GM18508 (cell line): ENCODE data around the gene UBE2D3.
A peak's percentile ranks its signal among the peaks of the same experiment; 100 is the strongest.
"Not testable (repeated sequence)": the region's sequence is repeated elsewhere in the genome, so short reads cannot be mapped to it uniquely, and the experiment has no call there.

Source experiments
- ATAC-seq: cut with Tn5 transposase; IDR thresholded peaks from one replicate; pipeline ENCODE4 v1.9.1; 2021; ENCODE audit warnings: moderate number of reproducible peaks; ENCODE audit not compliant: insufficient read depth, unreplicated experiment

Gene UBE2D3

DNA sequence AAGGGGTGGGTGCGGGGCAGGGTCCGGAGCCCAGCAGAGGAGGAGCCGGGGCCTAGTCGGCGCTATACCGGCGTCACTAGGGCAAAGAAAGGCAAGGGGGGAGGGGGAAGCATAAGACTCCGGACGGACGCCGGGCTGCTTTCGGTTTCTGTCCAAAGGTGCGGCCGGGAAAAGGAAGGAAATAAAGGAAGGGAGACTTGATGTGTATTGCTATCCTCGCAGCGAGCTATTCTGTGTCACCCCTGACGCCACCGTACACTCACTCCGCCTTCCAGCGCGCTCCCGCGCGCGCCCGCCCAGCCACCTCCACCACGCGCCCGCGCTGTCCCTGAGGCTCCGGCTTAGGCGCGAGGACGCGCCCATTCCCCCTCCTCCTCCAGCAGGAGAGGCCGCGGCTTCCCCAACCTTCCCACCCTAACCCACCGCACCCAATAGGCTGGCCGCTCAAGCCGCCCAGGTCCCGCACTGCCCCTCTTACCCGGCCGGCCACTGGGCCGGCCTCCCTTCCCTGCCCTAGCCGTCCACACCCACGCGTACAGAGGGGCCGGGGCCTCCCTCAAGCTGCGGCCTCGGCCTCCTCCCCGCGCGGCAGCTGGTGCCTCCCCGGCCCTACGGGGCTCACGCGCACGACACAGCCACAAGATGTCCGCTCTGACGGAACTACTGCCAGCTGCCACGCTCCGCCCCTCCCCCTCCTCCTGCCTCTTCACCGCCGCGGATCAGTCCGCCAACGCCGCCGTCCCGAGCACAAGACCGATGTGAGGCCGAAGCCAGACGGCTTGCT lies at the start of gene UBE2D3:
Gene UBE2D3 (minus strand): TSS at position 662 of the 784 bp plus-strand sequence. CDS start 1,043 bp downstream, outside the sequence.
- peak; percentile 6 for ATAC-seq

DNA sequence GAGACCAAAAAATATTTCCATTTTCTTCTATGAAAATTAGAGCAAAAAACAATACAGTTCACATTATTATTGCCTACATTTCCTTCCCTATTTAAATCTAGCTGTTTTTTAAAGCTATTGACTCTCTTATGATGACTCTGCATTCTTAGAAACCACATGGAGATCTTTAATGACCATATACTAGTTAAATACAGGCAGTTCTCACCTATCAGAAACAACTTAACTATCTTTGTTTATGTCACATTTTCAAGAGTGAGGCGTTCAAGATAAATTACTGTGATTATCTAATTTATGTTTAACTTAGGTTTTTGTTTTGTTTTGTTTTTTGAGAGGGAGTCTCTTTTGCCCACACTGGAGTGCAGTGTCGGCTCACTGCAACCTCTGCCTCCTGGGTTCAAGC lies 44.4 kb upstream of the UBE2D3 start:
- no peak for ATAC-seq

GRCh38 chr4:102869569-102870197 lies 42.3 kb upstream of the UBE2D3 start:
- ATAC-seq: peak; percentile 18

GRCh38 chr4:102868781-102869568 lies 41.6 kb upstream of the UBE2D3 start, which contains the start of gene CISD2:
TSS of gene CISD2 (plus strand) at chr4:102868992. CDS start at chr4:102869085, 93 bp downstream.
- peak; percentile 82 for ATAC-seq

GRCh38 chr4:102868153-102868780 lies 40.9 kb upstream of the UBE2D3 start:
- no peak for ATAC-seq

DNA sequence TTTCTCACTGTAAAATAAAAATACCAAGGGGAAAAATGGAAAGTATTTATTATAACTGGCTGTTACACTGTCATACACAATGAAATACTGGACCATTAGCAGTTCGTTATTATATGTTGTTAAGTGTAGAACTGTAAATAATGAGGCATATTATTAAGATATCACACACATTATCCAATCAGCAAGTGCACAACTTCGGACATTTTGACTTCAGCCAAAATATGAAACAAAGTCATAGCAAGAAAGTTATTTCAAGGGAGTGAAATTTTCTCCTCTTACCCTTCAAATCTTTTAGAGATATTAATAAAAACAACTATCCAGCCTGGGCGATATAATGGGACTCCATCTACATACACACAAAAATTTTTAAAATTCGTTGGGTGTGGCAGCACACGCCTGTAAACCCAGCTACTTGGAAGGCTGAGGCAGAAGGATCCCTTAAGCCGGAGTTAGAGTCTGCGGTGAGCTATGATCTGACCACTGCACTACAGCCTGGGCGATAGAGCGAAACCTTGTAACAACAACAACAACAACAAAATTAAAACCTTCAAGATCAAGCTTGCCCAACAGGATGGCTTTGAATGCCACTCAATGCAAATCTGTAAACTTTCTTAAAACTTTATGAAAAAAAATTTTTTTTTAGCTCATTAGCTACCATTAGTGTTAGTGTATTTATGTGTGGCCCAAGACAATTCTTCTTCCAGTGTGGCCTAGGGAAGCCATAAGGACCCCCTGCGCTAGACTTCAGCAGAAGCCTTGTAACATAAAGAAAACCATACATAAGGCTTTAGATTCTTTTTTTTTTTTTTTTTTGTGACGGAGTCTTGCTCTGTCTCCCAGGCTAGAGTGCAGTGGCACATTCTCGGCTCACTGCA lies 40.2 kb upstream of the UBE2D3 start:
- no peak for ATAC-seq

DNA sequence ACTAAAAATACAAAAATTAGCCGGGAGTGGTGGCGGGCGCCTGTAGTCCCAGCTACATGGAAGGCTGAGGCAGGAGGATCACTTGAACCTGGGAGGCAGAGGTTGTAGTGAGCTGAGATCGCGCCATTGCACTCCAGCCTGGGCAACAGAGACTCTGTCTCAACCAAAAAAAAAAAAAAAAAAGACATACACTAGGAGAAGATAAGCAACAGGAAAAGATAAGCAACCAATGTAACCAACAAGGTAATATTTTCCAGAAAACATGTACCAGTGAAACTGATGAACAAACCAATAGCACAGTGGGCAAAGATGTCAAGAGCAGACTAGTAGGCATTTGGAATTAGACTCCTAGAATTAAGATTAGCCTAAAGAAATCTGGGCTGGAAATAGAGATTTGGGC lies 38.0 kb upstream of the UBE2D3 start:
- ATAC-seq: not testable (repeated sequence)

GRCh38 chr4:102862747-102863146 lies 35.4 kb upstream of the UBE2D3 start:
- no peak for ATAC-seq

DNA sequence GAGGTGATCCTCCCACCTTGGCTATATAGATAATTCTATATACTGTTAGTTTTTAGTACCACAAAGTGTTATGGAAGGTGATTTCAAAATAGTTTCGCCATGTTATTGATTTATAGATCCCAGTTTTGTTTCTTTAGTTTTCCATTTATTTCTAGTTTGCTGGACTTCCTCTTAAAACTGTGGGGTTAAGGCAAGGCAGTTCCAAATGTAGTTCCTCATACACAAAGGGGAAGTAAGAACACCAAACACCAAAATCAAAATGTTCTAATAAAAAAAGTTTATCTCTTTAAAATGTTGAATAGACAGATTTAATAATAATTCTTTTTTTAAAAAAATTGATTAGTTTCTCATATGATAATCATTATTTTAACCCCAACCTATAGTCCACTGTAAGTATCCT lies 34.7 kb upstream of the UBE2D3 start:
- ATAC-seq: no peak

GRCh38 chr4:102860611-102861324 lies 33.4 kb upstream of the UBE2D3 start:
- ATAC-seq: no peak

GRCh38 chr4:102858828-102859464 lies 31.6 kb upstream of the UBE2D3 start:
- no peak for ATAC-seq

DNA sequence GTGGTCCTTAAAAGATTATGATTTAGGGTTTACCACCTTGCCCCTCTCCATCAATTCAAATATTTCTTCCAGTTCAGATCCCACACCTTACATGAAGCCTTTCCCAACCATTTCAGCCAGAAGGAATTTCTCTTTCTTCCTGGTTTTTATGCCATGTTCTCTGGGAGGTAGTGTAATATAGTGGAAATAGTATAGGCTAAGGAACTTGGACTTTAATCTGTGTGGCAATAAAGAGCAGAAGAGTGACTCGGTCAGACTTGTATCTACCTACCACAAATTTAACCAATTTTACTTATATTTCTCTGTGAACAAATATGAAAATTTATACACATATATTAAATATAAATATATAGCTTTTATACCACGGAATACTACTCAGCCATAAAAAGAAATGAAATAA lies 23.0 kb upstream of the UBE2D3 start:
- ATAC-seq: no peak

- ATAC-seq: no peak
Measured at GRCh38 chr4:102849579-102850104, 22.3 kb upstream of the UBE2D3 start.

DNA sequence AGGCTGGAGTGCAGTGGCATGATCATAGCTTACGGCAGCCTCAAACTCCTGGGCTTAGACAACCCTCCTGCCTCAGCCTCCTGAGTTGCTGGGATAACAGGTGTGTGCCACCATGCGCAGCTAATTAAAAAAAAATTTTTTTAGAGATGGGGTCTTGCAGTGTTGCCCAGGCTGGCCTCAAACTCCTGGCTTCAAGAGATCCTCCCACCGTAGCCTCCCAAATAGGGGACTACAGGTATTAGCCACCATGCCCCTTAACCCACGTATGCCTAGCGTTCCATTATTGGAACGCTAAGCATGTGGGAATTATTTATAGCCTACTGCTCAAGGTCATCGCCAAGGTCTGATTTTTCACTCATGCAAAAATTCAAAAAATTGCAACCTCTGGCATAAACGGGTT lies 20.3 kb upstream of the UBE2D3 start:
- ATAC-seq: no peak

DNA sequence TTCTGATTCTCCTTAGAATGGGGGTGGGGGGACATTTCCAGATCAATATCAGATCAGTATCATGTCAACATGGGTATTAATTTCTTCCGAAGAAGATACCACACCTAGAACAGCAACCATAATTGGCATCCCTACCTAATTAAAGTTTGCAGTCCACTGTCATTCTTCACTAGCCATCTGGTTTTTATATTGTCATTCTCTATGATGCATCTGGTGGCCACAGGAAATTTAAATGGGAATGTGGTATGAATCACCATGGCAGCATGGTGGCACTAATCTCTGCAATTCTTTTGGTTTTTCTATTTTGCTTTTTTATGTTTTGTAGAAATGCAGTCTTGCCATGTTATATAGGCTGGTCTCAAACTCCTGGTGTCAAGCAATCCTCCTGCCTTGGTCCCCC lies 16.6 kb upstream of the UBE2D3 start:
- no peak for ATAC-seq

DNA sequence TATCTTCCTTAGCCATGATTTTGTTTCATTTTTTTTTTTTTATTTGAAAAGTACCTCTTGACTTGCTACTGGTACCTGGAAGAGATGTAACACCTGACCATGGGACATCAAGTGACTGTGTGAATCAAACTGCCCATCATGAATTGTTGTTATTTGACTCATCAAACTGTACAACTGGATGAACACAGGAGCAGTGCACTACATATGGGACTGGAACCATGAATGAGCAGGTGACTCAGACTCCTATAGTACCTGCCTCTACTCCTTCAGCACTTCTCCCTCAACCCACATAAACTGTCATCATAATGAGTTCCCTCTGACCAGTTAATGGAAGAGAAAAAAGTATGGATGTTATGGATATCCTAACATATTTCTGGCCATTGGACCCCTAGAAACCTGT lies 15.9 kb upstream of the UBE2D3 start:
- no peak for ATAC-seq

DNA sequence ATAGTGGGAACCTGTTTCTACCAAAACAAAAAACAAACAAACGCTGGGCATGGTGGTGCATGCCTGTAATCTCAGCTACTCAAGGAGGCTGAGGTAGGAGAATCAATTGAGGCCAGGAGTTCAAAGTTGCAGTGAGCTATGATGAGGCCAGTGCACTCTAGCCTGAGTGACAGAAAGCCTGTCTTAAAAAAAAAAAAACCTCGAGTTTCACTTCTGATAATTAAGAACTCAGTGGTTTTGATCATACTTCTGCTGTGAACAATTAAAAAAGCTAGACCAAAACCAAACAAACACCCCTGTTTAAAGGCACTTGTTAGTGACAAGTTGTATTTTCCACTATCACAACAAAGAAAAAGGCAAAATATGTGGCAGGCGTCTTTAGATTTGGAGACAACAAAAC lies 15.0 kb upstream of the UBE2D3 start:
- ATAC-seq: no peak

GRCh38 chr4:102836596-102836995 lies 9.2 kb upstream of the UBE2D3 start:
- ATAC-seq: no peak
